HepG2 (cell line): ENCODE results near the gene PRPF38A. TPM values are rescaled to one million over a fixed set of nuclear protein-coding genes. Genes with fewer than 3 reads are reported as not detected.
A peak's percentile ranks its signal among the peaks of the same experiment; 100 is the strongest.

Experiments
- BCL6 ChIP-seq: IDR thresholded peaks from 2 replicates; pipeline ENCODE4 v1.6.1; 2016; ENCODE audit warnings: missing genetic modification reagents, missing compliant biosample characterization
- EHMT2 ChIP-seq: fragments of 200-600 bp; sonication (generic); IDR thresholded peaks from 2 replicates; pipeline ENCODE4 v1.7.0; 2017; ENCODE audit warnings: antibody characterized with exemption, low read depth, low read length, borderline replicate concordance
- NFE2 ChIP-seq: sonication (generic); formaldehyde crosslinking; IDR thresholded peaks from 2 replicates; pipeline ENCODE4 v1.4.0; 2020; ENCODE audit warnings: missing genetic modification reagents
- ZNF124 ChIP-seq: sonication (generic); formaldehyde crosslinking; IDR thresholded peaks from 2 replicates; pipeline ENCODE4 v1.4.0; 2020; ENCODE audit warnings: missing genetic modification reagents
- ZNF749 ChIP-seq: sonication (generic); formaldehyde crosslinking; IDR thresholded peaks from 2 replicates; pipeline ENCODE4 v1.8.0; 2022; ENCODE audit warnings: mild to moderate bottlenecking, missing genetic modification reagents, moderate library complexity, borderline replicate concordance
- polyA plus RNA-seq, 8 experiments: library from polyadenylated mRNA; depleted of rRNA in 3 of 8; stranded (reverse) in 7 of 8; unstranded in 1 of 8; fragments of >200 nt; fragmentation: Illumina TruSeq in 4 of 8; extraction: Trizol in 4 of 8; gene quantifications; 2 replicates each; pipeline versions ENCODE4 v1.2.1 to v1.2.3, GENCODE V29; 2011 to 2016; ENCODE audit warnings: low read depth in 4 of 8, missing spikeins in 1 of 8, mixed read lengths in 1 of 8; ENCODE audit not compliant: insufficient read depth in 1 of 8
- total RNA-seq, 5 experiments: library from RNA; depleted of rRNA; stranded (reverse); fragments of >200 nt; fragmentation: Illumina TruSeq; extraction: Trizol; gene quantifications; 2 replicates each; pipeline ENCODE4 v1.2.3, GENCODE V29; 2016; ENCODE audit warnings: low read depth in 1 of 5
- TF ChIP-seq, protein P1 (sequence below): sonication (generic); formaldehyde crosslinking; IDR thresholded peaks from 2 replicates; pipeline ENCODE4 v1.4.0; 2020; ENCODE audit warnings: mild to moderate bottlenecking, missing genetic modification reagents
- TF ChIP-seq, protein P2 (sequence below): sonication (generic); formaldehyde crosslinking; IDR thresholded peaks from 2 replicates; pipeline ENCODE4 v1.4.0; 2020; ENCODE audit warnings: missing genetic modification reagents
- TF ChIP-seq, protein P3 (sequence below): sonication (generic); formaldehyde crosslinking; IDR thresholded peaks from 2 replicates; pipeline ENCODE4 v1.5.0; 2020; ENCODE audit warnings: missing genetic modification reagents
- TF ChIP-seq, protein P4 (sequence below): sonication (generic); formaldehyde crosslinking; IDR thresholded peaks from 2 replicates; pipeline ENCODE4 v1.8.0; 2022; ENCODE audit warnings: missing genetic modification reagents, low read depth, mild to moderate bottlenecking, borderline replicate concordance
- TF ChIP-seq, protein P5 (sequence below): sonication (generic); formaldehyde crosslinking; IDR thresholded peaks from 2 replicates; pipeline ENCODE4 v1.5.0; 2020; ENCODE audit warnings: mild to moderate bottlenecking, missing genetic modification reagents, borderline replicate concordance
- TF ChIP-seq, protein P6 (sequence below): sonication (generic); formaldehyde crosslinking; conservative IDR thresholded peaks from 2 replicates; pipeline ENCODE4 v1.8.0; 2022; ENCODE audit warnings: missing genetic modification reagents
- TF ChIP-seq, protein P7 (sequence below): IDR thresholded peaks from 2 replicates; pipeline ENCODE4 v1.6.1; 2016; ENCODE audit warnings: mild to moderate bottlenecking

The PRPF38A gene
- total and polyA plus RNA-seq, 2 of the 13 experiments (the other 11 are each of a cell fraction or from before 2014, with no cell fraction given): 18.3 to 45.5 TPM

DNA sequence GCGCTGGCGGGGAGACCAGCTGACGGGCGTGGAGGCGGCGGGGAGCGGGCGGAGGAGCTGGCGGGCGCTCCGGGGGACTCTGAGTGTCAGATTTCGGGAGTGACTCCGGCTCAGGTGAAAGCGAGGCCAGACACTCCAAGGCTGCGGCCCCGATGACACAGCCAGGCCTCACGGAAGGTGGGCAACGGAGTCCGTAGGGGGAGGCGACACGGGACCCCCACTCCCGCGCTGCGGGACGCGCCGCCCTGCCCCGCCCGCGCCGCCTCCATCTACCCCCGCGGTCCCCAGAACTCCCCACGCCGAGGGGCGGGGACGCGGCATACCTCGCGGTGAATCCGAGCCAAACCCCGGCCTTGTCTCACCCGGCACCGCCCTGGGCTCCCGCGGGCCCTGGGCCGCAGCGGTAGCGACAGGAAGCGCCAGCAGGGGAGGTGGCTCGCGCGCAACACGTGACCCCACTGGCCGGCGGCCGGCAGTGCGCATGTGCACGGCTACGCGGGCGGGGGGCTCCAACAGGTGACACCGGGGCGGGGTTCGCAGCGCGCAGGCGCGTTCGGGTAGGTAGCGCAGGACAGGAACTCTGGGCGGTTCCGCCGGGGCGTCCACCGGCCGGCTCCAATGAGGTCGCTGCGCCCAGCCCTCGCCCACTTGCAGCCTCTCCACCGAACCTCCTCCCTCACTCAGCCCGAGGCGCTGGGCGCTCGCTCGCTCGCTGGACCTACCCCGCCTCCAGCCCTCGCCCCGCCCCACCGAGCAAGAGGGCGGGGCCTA lies 38.5 kb upstream of the PRPF38A start, which contains the start of gene CC2D1B (continued):
- TF ChIP-seq, protein P1, sequence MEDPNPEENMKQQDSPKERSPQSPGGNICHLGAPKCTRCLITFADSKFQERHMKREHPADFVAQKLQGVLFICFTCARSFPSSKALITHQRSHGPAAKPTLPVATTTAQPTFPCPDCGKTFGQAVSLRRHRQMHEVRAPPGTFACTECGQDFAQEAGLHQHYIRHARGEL (CRISPR knock-in tag): no peak
- TF ChIP-seq BCL6 (CRISPR knock-in tag) (no peak), EHMT2 (no peak), ZNF749 (CRISPR knock-in tag) (peak; percentile 82; the same call in 1 of the 2 replicates), NFE2 (CRISPR knock-in tag) (no peak), ZNF124 (CRISPR knock-in tag) (peak; percentile 31; the same call in 1 of the 2 replicates)
- TF ChIP-seq, protein P2, sequence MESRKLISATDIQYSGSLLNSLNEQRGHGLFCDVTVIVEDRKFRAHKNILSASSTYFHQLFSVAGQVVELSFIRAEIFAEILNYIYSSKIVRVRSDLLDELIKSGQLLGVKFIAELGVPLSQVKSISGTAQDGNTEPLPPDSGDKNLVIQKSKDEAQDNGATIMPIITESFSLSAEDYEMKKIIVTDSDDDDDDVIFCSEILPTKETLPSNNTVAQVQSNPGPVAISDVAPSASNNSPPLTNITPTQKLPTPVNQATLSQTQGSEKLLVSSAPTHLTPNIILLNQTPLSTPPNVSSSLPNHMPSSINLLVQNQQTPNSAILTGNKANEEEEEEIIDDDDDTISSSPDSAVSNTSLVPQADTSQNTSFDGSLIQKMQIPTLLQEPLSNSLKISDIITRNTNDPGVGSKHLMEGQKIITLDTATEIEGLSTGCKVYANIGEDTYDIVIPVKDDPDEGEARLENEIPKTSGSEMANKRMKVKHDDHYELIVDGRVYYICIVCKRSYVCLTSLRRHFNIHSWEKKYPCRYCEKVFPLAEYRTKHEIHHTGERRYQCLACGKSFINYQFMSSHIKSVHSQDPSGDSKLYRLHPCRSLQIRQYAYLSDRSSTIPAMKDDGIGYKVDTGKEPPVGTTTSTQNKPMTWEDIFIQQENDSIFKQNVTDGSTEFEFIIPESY (CRISPR knock-in tag): no peak
- TF ChIP-seq, protein P3, sequence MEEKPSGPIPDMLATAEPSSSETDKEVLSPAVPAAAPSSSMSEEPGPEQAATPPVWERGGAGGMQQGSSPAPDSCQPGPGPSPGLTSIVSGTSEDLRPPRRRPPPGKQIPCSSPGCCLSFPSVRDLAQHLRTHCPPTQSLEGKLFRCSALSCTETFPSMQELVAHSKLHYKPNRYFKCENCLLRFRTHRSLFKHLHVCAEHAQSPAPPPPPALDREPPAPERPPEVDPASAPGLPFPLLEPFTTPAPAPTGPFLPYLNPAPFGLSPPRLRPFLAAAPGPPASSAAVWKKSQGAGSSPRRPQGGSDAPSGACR: peak; percentile 59; the same call in 1 of the 2 replicates
- TF ChIP-seq, protein P4, sequence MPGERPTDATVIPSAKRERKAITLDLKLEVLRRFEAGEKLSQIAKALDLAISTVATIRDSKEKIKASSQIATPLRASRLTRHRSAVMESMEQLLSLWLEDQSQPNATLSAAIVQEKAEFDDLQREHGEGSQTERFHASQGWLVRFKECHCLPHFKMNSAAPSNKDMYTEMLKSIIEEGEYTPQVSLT (CRISPR knock-in tag): no peak
- TF ChIP-seq, protein P5, sequence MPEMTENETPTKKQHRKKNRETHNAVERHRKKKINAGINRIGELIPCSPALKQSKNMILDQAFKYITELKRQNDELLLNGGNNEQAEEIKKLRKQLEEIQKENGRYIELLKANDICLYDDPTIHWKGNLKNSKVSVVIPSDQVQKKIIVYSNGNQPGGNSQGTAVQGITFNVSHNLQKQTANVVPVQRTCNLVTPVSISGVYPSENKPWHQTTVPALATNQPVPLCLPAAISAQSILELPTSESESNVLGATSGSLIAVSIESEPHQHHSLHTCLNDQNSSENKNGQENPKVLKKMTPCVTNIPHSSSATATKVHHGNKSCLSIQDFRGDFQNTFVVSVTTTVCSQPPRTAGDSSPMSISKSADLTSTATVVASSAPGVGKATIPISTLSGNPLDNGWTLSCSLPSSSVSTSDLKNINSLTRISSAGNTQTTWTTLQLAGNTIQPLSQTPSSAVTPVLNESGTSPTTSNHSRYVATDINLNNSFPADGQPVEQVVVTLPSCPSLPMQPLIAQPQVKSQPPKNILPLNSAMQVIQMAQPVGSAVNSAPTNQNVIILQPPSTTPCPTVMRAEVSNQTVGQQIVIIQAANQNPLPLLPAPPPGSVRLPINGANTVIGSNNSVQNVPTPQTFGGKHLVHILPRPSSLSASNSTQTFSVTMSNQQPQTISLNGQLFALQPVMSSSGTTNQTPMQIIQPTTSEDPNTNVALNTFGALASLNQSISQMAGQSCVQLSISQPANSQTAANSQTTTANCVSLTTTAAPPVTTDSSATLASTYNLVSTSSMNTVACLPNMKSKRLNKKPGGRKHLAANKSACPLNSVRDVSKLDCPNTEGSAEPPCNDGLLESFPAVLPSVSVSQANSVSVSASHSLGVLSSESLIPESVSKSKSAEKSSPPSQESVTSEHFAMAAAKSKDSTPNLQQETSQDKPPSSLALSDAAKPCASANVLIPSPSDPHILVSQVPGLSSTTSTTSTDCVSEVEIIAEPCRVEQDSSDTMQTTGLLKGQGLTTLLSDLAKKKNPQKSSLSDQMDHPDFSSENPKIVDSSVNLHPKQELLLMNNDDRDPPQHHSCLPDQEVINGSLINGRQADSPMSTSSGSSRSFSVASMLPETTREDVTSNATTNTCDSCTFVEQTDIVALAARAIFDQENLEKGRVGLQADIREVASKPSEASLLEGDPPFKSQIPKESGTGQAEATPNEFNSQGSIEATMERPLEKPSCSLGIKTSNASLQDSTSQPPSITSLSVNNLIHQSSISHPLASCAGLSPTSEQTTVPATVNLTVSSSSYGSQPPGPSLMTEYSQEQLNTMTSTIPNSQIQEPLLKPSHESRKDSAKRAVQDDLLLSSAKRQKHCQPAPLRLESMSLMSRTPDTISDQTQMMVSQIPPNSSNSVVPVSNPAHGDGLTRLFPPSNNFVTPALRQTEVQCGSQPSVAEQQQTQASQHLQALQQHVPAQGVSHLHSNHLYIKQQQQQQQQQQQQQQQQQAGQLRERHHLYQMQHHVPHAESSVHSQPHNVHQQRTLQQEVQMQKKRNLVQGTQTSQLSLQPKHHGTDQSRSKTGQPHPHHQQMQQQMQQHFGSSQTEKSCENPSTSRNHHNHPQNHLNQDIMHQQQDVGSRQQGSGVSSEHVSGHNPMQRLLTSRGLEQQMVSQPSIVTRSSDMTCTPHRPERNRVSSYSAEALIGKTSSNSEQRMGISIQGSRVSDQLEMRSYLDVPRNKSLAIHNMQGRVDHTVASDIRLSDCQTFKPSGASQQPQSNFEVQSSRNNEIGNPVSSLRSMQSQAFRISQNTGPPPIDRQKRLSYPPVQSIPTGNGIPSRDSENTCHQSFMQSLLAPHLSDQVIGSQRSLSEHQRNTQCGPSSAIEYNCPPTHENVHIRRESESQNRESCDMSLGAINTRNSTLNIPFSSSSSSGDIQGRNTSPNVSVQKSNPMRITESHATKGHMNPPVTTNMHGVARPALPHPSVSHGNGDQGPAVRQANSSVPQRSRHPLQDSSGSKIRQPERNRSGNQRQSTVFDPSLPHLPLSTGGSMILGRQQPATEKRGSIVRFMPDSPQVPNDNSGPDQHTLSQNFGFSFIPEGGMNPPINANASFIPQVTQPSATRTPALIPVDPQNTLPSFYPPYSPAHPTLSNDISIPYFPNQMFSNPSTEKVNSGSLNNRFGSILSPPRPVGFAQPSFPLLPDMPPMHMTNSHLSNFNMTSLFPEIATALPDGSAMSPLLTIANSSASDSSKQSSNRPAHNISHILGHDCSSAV (CRISPR knock-in tag): no peak
- TF ChIP-seq, protein P6, sequence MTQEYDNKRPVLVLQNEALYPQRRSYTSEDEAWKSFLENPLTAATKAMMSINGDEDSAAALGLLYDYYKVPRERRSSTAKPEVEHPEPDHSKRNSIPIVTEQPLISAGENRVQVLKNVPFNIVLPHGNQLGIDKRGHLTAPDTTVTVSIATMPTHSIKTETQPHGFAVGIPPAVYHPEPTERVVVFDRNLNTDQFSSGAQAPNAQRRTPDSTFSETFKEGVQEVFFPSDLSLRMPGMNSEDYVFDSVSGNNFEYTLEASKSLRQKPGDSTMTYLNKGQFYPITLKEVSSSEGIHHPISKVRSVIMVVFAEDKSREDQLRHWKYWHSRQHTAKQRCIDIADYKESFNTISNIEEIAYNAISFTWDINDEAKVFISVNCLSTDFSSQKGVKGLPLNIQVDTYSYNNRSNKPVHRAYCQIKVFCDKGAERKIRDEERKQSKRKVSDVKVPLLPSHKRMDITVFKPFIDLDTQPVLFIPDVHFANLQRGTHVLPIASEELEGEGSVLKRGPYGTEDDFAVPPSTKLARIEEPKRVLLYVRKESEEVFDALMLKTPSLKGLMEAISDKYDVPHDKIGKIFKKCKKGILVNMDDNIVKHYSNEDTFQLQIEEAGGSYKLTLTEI (CRISPR knock-in tag): no peak
- TF ChIP-seq, protein P7, sequence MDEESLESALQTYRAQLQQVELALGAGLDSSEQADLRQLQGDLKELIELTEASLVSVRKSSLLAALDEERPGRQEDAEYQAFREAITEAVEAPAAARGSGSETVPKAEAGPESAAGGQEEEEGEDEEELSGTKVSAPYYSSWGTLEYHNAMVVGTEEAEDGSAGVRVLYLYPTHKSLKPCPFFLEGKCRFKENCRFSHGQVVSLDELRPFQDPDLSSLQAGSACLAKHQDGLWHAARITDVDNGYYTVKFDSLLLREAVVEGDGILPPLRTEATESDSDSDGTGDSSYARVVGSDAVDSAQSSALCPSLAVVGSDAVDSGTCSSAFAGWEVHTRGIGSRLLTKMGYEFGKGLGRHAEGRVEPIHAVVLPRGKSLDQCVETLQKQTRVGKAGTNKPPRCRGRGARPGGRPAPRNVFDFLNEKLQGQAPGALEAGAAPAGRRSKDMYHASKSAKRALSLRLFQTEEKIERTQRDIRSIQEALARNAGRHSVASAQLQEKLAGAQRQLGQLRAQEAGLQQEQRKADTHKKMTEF (CRISPR knock-in tag): peak; percentile 86
